RWPE1 (cell line): ENCODE results near the gene ARHGEF28.

Experiments
- CTCF ChIA-PET: fragments of 350-600 bp; sonication (Branson Sonifier 250); formaldehyde crosslinking; extraction: SDS; loops from one replicate; lab custom pipeline; 2021; lab: Yijun Ruan, JAX
- POLR2A ChIA-PET: fragments of 400-600 bp; formaldehyde crosslinking; extraction: SDS; loops from one replicate; lab custom pipeline; 2020; ENCODE audit warnings: antibody characterized with exemption; ENCODE audit not compliant: low non-redundant PET; lab: Yijun Ruan, JAX
- DNase-seq: peaks from one replicate; pipeline ENCODE4 v3.0.0; 2012; ENCODE audit warnings: low spot score
- H3K27ac ChIP-seq: fragments of 450-650 bp; 2 replicates; pipeline ENCODE4 v1.5.1; 2017
- CTCF ChIP-seq: fragments of 450-650 bp; conservative IDR thresholded peaks from 2 replicates; pipeline ENCODE4 v1.5.1; 2017; ENCODE audit warnings: low read depth, mild to moderate bottlenecking

Gene ARHGEF28

GRCh38 chr5:73636408-73636807 lies 10.4 kb downstream of the ARHGEF28 start:
- ChIA-PET CTCF (interaction anchor here (0.9 kb wide), 1 partner anchor 11 kb away, joined by 3 read pairs; no protein-coding TSS in a partner anchor), POLR2A (no interaction called here)
- TF ChIP-seq CTCF: no peak
- no peak for DNase-seq
- H3K27ac ChIP-seq: peak overlapping the region; percentile 25; the same call in 1 of the 2 replicates

GRCh38 chr5:73637565-73637964 lies 11.6 kb downstream of the ARHGEF28 start:
- no peak for TF ChIP-seq CTCF
- ChIA-PET POLR2A (no interaction called here), CTCF (interaction anchor here (0.7 kb wide), 1 partner anchor 121 kb away, joined by 4 read pairs; no protein-coding TSS in a partner anchor)
- H3K27ac ChIP-seq: no peak overlapping the region
- DNase-seq: no peak

GRCh38 chr5:73638344-73639095 lies 12.5 kb downstream of the ARHGEF28 start:
- peak; percentile 79 for DNase-seq
- no peak overlapping the region for H3K27ac ChIP-seq
- POLR2A ChIA-PET: no interaction called here
- CTCF ChIA-PET: interaction anchor here (0.5 to 0.7 kb wide), 3 partner anchors 21 to 1829 kb away, joined by 3 to 4 read pairs (median 3); no protein-coding TSS in a partner anchor
- TF ChIP-seq CTCF: no peak

GRCh38 chr5:73640861-73641320 lies 14.9 kb downstream of the ARHGEF28 start:
- ChIA-PET POLR2A (no interaction called here), CTCF (interaction anchor here (0.7 kb wide), 1 partner anchor 8 kb away, joined by 3 read pairs; no protein-coding TSS in a partner anchor)
- no peak for DNase-seq
- TF ChIP-seq CTCF: no peak
- H3K27ac ChIP-seq: no peak overlapping the region

- H3K27ac ChIP-seq: no peak overlapping the region
- POLR2A ChIA-PET: no interaction called here
- no peak for TF ChIP-seq CTCF
- CTCF ChIA-PET: interaction anchor here (0.6 kb wide), 1 partner anchor 255 kb away, joined by 3 read pairs; no protein-coding TSS in a partner anchor
- DNase-seq: no peak
Measured at GRCh38 chr5:73641811-73642210, 15.8 kb downstream of the ARHGEF28 start.

- ChIA-PET CTCF (interaction anchor here (0.5 to 0.8 kb wide), 5 partner anchors 30 to 256 kb away, joined by 3 to 4 read pairs (median 3); no protein-coding TSS in a partner anchor), POLR2A (no interaction called here)
- TF ChIP-seq CTCF: no peak
- DNase-seq: no peak
- H3K27ac ChIP-seq: no peak overlapping the region
Measured at GRCh38 chr5:73642344-73642743, 16.3 kb downstream of the ARHGEF28 start.
